Measurements from ENCODE around the gene BICRAL. TPM values are rescaled to one million over a fixed set of nuclear protein-coding genes. Genes with fewer than 3 reads are reported as not detected.
"Not testable (repeated sequence)": the region's sequence is repeated elsewhere in the genome, so short reads cannot be mapped to it uniquely, and the experiment has no call there.

The BICRAL gene
- total RNA-seq, 1 donor from 2014 or later, result 25.1 TPM

DNA sequence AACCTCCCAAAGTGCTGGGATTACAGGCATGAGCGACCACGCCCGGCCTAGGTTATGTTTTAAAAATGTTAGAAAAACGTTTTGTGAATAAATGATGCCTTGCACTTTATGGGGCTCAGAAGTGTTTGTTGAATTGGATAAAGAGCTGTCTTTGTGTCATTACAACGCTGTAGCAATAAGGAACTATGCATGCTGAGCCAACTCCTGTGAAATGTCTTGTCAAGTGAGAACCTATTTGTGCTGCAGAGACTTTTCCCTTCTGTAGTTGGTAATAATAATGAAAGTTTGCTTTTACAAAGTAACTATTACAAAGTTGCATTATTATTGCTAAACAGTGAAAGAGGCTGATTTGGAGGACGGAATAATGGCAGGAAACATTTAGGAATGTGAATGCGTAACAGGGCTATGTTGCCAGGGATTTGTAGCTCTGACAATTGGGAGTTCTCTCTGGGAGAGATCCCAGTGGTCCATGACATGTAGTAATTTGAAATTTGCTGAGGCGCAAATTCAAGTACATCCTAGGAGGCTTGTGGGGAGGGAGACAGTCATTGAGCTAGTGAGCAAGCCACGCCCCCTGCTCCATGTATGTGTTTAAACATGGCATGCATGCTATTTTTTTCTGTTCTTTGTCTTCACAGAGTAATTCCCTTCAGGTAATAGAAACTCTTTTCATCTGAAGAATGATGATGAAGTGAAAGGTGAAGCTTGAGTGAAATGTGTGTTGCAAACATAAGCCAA, 16.8 kb upstream of the BICRAL start:
- DNase-seq (ENCODE audit: low spot score), result no peak

GRCh38 chr6:42766163-42766670, 15.6 kb upstream of the BICRAL start:
- DNase-seq (ENCODE audit: low spot score), result no peak

DNA sequence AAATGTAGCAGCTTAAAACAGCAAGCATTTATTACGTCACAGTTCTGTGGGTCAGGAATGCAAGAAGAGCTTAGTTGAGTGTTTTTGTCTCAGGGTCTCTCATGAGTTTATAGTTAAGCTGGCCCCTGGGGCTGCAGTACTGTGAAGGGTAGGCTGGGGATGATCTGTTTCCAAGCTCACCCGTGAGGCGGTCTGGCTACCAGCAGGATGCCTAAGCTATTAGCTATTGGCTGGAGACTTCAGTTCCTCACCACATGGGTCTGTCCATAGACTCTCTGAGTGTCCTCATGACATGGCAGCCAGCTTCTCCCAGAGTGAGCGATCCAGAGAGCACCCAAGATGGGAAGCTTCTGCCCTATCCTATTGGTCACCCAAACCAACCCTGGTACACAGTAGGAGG, 12.8 kb upstream of the BICRAL start:
- no peak for DNase-seq (ENCODE audit: low spot score)

- no peak for DNase-seq (ENCODE audit: low spot score)
These were observed 12.0 kb upstream of the BICRAL start for GRCh38 chr6:42769836-42770235.

DNA sequence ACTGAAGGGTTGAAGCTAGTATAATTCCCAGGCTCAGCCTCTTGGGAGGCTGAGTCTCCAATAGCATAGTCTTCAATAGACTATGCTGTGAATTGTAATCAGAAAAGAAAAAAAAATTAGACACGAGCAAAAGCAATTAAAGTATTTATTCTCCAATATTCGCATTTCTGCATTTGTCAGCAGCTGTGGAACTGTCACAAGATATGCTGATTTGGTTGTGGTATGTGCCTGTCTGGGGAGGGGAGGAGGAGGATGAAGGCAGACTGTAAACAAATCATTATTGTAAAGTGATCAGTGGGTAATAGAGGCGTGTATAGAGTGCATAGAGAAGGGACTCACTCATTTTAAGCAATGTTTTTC, 10.1 kb upstream of the BICRAL start:
- no peak for DNase-seq (ENCODE audit: low spot score)

DNA sequence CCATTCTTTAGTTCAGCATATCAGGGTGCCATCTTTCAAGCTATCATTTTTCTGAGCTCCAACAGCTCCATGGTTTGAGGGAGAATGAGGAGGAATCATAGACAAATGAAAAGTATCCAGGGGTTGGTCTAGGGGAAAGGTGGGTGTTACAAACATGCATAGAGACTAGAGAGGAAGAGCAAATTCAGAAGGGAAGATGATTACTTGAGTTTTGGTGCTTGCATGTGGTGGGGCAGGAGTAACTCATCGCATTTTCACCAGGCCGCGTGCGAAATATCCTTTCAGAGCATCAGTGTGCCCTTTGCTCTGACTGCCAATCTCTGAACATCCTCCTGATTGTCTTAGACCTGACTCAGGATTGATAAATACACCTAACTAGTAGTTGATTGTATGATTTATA, 7.7 kb upstream of the BICRAL start:
- DNase-seq (ENCODE audit: low spot score), result no peak

- DNase-seq (ENCODE audit: low spot score), result not testable (repeated sequence)
These were observed 6.9 kb upstream of the BICRAL start for GRCh38 chr6:42774821-42775487.

- no peak for DNase-seq (ENCODE audit: low spot score)
These were observed 4.6 kb upstream of the BICRAL start for GRCh38 chr6:42777126-42777822.

DNA sequence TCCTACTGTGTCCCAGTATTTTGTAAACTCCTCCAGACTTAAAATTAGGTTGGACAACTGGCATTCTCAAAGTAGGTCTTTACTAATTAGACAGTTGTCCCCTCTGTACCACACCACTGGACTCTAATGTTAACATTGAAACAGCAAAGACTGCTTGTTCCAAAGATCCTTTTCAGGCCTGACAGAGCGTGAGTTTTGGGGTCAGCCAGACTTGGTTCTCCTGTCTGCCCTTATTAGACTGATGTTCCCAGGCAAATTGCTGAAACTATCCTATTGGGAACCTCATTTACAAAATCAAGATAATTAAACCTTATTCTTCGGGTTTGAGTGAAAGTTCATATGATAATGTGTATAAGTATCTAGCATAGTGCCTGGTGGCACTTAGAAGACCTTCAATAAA, 3.7 kb upstream of the BICRAL start:
- DNase-seq (ENCODE audit: low spot score), result no peak

- DNase-seq (ENCODE audit: low spot score), result no peak
These were observed 2.3 kb upstream of the BICRAL start for GRCh38 chr6:42779521-42779920.

- no peak for DNase-seq (ENCODE audit: low spot score)
These were observed 381 bp upstream of the BICRAL start for GRCh38 chr6:42781546-42781795.

GRCh38 chr6:42782689-42783176, 881 bp downstream of the BICRAL start:
- peak; percentile 85 for DNase-seq (ENCODE audit: low spot score)

DNA sequence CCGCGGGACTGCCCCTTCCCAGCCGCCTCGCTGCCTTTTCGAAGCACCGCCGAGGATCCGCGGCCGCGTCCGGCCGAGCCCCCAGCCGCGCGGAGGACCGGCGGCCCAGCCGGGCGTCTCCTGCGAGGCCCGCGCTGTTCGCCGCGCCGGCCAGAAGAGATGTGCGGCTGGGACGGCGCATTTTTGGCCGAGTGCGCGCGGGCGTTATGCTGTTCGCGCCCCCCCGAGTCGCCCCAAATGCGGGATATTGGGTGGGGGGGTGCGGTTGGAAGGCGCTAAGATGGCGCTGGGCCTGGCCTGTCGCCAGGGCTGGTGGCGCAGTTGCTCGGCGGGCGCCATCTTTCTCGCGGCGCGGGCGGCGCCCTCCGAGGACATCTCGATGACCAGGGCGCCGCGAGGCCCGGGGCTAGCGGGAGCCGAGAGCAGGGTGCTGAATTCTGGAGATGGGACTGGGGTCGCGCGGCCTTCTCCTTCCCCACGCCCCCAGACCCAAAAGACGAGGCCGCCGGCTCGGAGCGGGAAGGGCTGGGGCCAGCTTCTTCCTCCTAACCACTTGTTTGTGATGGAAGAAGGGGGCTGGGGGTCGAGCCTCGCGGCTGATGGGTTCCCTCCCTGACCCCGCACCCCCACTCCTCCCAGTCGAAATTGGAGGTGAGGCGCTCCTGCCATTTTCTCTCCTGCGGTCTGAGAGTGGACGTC, 1.5 kb downstream of the BICRAL start:
- peak; percentile 83 for DNase-seq (ENCODE audit: low spot score)

GRCh38 chr6:42783876-42784642, 2.2 kb downstream of the BICRAL start:
- no peak for DNase-seq (ENCODE audit: low spot score)

GRCh38 chr6:42784717-42785498, 3.1 kb downstream of the BICRAL start:
- no peak for DNase-seq (ENCODE audit: low spot score)

DNA sequence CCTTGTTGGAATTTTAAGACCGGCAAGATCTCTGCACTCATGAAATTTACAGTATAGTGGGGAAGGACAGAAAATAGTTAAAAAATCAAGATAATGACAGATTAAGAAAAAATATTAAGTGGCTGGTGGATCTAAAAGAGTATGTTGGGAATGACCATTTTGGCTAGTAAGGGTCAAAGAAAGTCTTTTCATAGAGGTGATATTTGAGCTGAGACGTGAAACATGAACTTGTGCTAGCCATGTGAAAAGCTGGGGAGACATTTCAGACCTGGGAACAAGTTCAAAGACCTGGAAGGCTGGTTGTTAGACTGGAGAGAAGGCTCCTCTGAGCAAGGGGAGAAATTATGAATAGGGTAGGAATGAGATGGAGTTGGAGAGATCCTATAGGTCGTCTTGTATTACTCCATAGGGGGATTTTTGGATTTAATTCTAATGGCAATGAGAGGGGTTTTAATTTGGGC, 4.7 kb downstream of the BICRAL start:
- no peak for DNase-seq (ENCODE audit: low spot score)

DNA sequence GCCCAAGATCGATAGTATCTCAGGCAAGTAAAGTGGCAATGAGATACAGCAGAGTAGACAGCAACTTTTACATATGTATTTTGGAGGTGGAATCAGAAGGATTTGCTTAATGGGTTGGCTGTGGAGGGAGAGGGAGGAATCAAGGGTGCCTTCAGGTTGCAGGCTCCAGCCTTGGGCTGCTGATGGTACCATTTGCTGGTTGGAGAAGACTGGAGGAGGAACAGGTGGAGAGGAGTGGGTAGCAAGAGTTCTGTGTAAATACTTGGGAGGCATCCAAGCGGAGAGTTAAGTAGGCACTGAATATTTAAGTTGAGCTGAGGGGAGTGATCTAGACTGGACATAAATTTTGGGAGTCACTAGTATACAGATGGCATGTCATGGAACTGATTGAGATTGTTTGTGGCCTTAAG, 5.2 kb downstream of the BICRAL start:
- DNase-seq (ENCODE audit: low spot score), result no peak

GRCh38 chr6:42788671-42789070, 6.8 kb downstream of the BICRAL start:
- DNase-seq (ENCODE audit: low spot score), result no peak

DNA sequence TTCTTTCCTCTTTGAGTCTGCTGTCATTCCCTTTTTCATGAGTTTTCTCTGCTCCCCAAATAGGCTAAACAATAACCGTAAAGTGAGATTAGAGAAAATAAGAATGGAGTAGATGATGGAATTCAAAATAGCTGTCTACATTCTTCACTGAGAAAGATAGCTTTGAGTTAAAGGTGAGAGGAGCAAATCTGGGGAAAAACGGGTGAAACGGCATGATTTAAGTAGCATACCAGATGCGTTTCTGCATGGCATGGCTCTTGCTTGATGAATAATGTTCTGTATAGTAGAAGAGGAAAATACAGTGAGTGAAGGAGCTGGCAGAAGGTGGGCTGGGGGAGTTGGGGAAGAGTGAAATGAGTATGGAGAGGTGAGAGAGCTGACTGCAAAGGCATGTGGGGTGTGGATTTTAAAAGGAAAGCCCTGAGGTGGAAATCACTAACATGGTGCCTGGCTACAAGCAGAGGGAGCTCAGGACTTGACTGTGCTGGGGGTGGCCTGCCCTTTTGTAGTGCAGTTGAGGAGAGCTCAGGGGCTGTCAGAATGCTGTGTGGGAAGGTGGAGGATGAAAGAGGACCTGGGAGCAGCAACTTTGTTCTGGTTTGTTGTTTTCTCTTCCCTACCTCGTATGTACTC, 8.8 kb downstream of the BICRAL start:
- DNase-seq (ENCODE audit: low spot score), result no peak

DNA sequence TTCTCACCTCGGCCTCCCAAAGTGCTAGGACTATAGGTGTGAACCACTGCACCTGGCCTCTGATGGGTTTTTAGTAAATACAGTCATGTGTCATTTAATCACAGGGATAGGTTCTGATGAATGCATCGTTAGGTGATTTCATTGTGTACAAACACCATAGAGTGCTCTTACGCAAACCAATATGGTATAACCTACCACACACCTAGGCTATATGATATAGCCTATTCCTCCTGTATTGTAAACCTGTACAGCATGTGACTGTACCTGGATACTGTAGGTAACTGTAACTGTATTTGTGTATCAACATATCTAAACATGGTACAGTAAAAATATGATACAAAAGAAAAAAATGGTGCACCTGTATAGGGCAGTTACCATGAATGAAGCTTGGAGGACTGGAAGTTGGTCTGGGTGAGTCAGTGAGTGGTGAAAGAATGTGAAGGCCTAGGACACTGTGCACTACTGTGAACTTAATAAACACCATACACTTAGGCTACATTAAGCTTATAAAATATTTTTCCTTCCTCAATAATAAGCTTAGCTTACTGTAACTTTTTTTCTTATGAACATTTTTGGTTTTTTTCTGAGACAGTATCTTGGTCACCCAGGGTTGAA, 10.0 kb downstream of the BICRAL start:
- DNase-seq (ENCODE audit: low spot score), result no peak
